ENCODE measurements around the gene A2M. TPM values are rescaled to one million over a fixed set of nuclear protein-coding genes. Genes with fewer than 3 reads are reported as not detected.

The A2M gene
- total and polyA plus RNA-seq, 2 of the 4 experiments (the other 2 are of a cell fraction), result 1.1 to 3.2 TPM

GRCh38 chr12:9033265-9033887, 82.3 kb downstream of the A2M start:
- H3K4me3 ChIP-seq (ENCODE audit: insufficient read depth, low read depth, low read length), result no peak overlapping the region
- no peak for DNase-seq
- 100% methylated on average over 1 of the region's 2 CpGs; no CpG with 5 or more reads in 1 of the 2 experiments for WGBS, 2 experiments (ENCODE audit: extremely low coverage in 2 of 2, insufficient read length in 1 of 2)
- H3K4me1 ChIP-seq (ENCODE audit: control insufficient read depth, insufficient read depth, low read length), result no peaks in the 10 kb centered on the region
- no peak overlapping the region for H2AK9ac ChIP-seq (replicated peaks; ENCODE audit: low read depth, low read length, poor library complexity)
- no peak overlapping the region for H3K4ac ChIP-seq (ENCODE audit: low read depth, low read length)
- ChIA-PET POLR2A (ENCODE audit: unreplicated experiment) (no interaction called here), CTCF (no interaction called here)
- no peak overlapping the region for H2BK15ac ChIP-seq (ENCODE audit: low read depth, low read length)
- H3K56ac ChIP-seq (ENCODE audit: extremely low read depth, insufficient read depth, low read length), result no peak overlapping the region
- no peak overlapping the region for H3K23ac ChIP-seq (ENCODE audit: low read depth, low read length)
- no peak overlapping the region for H4K91ac ChIP-seq (ENCODE audit: insufficient read depth, low read depth, low read length)
- H3K9me3 ChIP-seq (ENCODE audit: control insufficient read depth, insufficient read depth, low read length), result no peaks in the 10 kb centered on the region
- in situ Hi-C loops (cut with MboI; ENCODE audit: low sequenced_read_pairs), result no loop called here
- no TSS peak for BruUV-seq (replicated peaks)
- no peak overlapping the region for H3K9ac ChIP-seq (ENCODE audit: low read depth, low read length)
- H3K79me1 ChIP-seq (ENCODE audit: low read depth in 1 of 2, low read length in 2 of 2), result no peaks in the 10 kb centered on the region
- H3K4me2 ChIP-seq (ENCODE audit: low read depth, low read length), result no peak overlapping the region
- H3K27me3 ChIP-seq (ENCODE audit: control insufficient read depth, insufficient read depth, low read length), result 0 out of 2 replicates have a peak, but pooled peaks cover 2% of the 10 kb centered on the region
- ATAC-seq (ENCODE audit: low read depth), result no peak
- no peak overlapping the region for H2AFZ ChIP-seq (replicated peaks; ENCODE audit: low read length, poor library complexity)
- TF ChIP-seq NFE2L2 (IDR thresholded peaks at IDR 0.05; ENCODE audit: low read depth, low read length) (no peak), RCOR1 (IDR thresholded peaks at IDR 0.05; ENCODE audit: insufficient replicate concordance, low read length) (no peak), POLR2A (IDR thresholded peaks at IDR 0.05; ENCODE audit: low read depth, low read length) (no peak), CHD1 (IDR thresholded peaks at IDR 0.05; ENCODE audit: low read depth, low read length) (no peak), MAFK (IDR thresholded peaks at IDR 0.05; ENCODE audit: low read depth, low read length) (no peak), RAD21 (IDR thresholded peaks at IDR 0.05; ENCODE audit: low read length) (no peak)
- TF ChIP-seq, protein P1, sequence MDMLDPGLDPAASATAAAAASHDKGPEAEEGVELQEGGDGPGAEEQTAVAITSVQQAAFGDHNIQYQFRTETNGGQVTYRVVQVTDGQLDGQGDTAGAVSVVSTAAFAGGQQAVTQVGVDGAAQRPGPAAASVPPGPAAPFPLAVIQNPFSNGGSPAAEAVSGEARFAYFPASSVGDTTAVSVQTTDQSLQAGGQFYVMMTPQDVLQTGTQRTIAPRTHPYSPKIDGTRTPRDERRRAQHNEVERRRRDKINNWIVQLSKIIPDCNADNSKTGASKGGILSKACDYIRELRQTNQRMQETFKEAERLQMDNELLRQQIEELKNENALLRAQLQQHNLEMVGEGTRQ (IDR thresholded peaks at IDR 0.05; ENCODE audit: low read depth, low read length), result no peak
- TF ChIP-seq, protein P2, sequence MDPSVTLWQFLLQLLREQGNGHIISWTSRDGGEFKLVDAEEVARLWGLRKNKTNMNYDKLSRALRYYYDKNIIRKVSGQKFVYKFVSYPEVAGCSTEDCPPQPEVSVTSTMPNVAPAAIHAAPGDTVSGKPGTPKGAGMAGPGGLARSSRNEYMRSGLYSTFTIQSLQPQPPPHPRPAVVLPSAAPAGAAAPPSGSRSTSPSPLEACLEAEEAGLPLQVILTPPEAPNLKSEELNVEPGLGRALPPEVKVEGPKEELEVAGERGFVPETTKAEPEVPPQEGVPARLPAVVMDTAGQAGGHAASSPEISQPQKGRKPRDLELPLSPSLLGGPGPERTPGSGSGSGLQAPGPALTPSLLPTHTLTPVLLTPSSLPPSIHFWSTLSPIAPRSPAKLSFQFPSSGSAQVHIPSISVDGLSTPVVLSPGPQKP (IDR thresholded peaks at IDR 0.05; ENCODE audit: borderline replicate concordance, low read depth, low read length), result no peak
- H2BK120ac ChIP-seq (ENCODE audit: low read depth, low read length), result no peak overlapping the region
- H3K18ac ChIP-seq (ENCODE audit: low read depth, low read length), result no peak overlapping the region
- no peaks in the 10 kb centered on the region for H3K36me3 ChIP-seq (ENCODE audit: control insufficient read depth, insufficient read depth, low read length)
- H2BK5ac ChIP-seq (ENCODE audit: low read depth, low read length, poor library complexity, severe bottlenecking), result no peak overlapping the region
- intact Hi-C loops (cut with micrococcal nuclease), result no loop called here
- no peak overlapping the region for H3K27ac ChIP-seq (ENCODE audit: insufficient read depth, low read length)
- H2BK20ac ChIP-seq (ENCODE audit: low read depth, low read length), result no peak overlapping the region
- H3K14ac ChIP-seq (replicated peaks; ENCODE audit: low read depth, low read length), result no peak overlapping the region
- no peak overlapping the region for H4K8ac ChIP-seq (ENCODE audit: low read depth in 2 of 2, low read length in 2 of 2)
- dilution Hi-C loops (cut with HindIII; ENCODE audit: low sequenced_read_pairs, unreplicated experiment), result no loop called here
- no peak overlapping the region for H2AK5ac ChIP-seq (ENCODE audit: low read depth, low read length)
- H3K9me1 ChIP-seq (ENCODE audit: insufficient read depth, low read length), result no peaks in the 10 kb centered on the region
- H4K20me1 ChIP-seq (ENCODE audit: insufficient read depth, low read length), result no peaks in the 10 kb centered on the region
- H4K5ac ChIP-seq (ENCODE audit: low read depth, low read length), result no peak overlapping the region
